Hindlimb muscle (tissue), 1 donor: ENCODE measurements around the gene COA6. TPM values are rescaled to one million over a fixed set of nuclear protein-coding genes. Genes with fewer than 3 reads are reported as not detected.
A peak's percentile ranks its signal among the peaks of the same experiment; 100 is the strongest.
"Not testable (repeated sequence)": the region's sequence is repeated elsewhere in the genome, so short reads cannot be mapped to it uniquely, and the experiment has no call there.

Experiments
- DNase-seq: peaks from one replicate; pipeline ENCODE4 v3.0.0-alpha.2; 2013
- polyA plus RNA-seq: library from polyadenylated mRNA; unstranded; fragments of 120-200 nt; gene quantifications from one replicate; pipeline ENCODE4 v1.2.1, GENCODE V29; 2013; ENCODE audit not compliant: insufficient read length

COA6 gene
- polyA plus RNA-seq, 1 donor: 25.7 TPM

GRCh38 chr1:234369784-234370183 is 3.5 kb upstream of the COA6 start:
- DNase-seq: no peak

- no peak for DNase-seq
These were observed 1.8 kb upstream of the COA6 start for GRCh38 chr1:234371414-234371813.

DNA sequence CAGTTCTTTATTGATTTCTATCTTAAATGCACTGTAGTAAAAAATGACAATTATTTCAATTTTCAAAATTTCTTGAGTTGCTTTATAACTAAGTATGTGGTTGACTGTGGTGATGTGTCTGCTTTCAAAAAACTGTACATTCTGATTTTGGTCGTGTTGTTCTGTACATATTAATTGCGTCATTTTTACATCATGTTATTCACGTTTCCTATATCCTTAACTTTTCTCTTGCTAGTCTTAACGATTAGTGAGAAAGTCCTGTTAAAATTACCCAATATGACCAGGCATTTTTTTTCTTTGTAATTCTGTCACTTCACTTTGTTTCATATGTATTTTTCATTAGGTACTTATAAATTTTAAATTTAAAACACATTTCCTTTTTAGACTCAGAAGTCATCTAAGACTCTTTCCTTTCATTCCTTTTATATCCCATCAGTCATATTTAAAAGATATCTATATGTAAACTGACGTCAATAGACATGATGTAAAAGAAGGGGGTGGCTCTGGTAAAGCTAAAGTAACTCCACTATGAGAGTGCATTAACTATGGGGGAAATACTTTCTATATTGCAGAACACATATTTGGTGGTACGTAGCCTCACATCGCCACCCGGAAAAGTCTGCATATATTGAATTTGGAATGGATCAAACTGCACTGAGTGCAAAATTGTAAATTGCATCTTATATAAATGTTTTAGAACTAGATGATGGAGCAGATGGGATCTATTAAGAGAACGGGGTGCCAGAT is 1.1 kb upstream of the COA6 start:
- DNase-seq: peak; percentile 11

DNA sequence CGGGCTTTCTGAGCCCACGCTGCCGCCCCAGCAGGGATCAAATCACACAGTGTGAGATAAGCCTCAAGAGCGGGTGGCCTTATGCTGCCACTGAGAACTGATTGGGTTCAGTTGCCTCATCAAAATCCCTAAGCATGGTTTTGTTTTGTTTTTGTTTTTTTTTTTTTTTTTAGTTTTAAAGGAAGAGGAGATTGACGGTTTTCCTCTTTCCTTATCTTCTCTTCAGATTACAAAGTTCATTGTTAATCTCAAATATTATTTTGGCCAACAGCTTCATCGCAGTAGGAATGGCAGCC is 651 bp downstream of the COA6 start:
- no peak for DNase-seq

GRCh38 chr1:234375672-234376071 is 2.4 kb downstream of the COA6 start:
- no peak for DNase-seq

DNA sequence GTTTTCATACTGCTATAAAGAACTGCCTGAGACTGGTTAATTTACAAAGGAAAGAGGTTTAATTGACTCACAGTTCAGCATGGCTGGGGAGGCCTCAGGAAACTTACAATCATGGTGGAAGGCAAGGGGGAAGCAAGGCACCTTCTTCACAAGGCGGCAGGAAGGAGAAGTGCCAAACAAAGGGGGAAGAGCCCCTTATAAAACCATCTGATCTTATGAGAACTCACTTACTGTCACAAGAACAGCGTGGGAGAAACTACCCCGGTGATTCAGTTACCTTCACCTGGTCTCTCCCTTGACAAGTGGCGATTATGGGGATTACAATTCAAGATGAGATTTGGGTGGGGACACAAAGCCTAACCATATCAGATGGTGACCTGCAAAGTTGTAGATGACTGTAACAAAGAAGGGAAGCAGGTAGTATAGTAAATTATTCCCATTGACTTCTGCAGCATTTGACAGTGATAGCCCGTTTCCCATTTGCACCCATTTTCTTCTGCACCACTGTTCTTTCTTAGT is 6.4 kb downstream of the COA6 start:
- not testable (repeated sequence) for DNase-seq

DNA sequence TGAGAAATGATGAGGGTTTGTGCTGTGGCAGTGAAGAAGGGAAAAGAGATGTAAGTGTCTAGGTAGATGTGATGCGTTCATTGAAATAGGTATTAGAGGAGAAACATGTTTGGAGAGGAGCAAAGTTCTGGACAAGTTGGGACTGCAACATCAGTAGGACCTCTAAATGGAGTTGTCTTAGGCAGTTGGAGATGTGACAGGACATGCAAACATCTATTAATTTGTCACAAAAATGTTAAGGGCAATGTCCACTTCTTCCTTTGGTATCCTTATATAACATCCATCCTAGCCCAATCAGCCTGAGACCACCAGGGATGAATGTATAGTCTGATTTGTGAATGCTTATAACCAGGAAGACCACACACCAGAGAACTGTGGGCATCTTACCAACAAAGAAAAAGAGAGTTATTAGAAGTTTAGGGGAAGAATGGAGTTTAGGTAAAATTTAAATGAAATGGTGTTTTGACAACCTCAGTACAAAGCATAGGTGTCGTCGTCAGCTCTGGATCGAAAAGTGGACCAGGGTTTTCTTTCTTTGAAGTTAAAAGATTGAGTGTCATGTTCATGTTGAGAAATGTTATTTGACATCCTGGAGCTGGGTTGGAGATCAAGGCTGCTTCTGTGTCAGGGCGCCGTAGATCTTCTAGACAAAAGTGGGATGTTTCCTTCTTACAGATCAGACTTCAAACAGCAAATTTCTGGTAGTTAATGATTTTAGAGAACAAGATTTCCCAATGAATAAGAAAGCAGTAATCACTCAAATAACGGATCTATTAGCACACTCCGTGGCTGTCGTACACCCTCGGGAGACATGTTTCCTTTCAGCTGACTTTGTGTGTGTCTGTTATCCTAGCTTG is 8.7 kb downstream of the COA6 start:
- no peak for DNase-seq

GRCh38 chr1:234386122-234386521 is 12.9 kb downstream of the COA6 start:
- DNase-seq: no peak

DNA sequence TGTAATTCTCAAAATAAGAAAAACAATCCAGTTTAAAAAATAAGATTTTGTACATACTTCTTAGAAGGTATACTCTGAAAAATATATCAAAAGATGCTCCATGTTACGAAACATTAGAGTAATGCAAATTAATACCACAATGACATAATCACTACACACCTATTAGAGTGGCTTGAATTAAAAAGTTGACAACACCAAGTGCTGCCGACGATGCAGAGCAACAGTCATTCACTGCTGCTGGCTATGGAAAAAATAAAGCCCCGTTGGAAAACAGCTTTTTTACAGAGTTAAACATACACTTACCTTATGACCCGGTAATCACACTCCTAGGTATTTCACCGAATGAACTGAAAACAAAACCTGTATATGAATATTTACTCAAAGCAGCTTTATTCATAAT is 14.8 kb downstream of the COA6 start:
- DNase-seq: no peak

GRCh38 chr1:234393190-234393589 is 19.9 kb downstream of the COA6 start:
- no peak for DNase-seq

GRCh38 chr1:234395297-234395696 is 22.0 kb downstream of the COA6 start:
- DNase-seq: no peak

DNA sequence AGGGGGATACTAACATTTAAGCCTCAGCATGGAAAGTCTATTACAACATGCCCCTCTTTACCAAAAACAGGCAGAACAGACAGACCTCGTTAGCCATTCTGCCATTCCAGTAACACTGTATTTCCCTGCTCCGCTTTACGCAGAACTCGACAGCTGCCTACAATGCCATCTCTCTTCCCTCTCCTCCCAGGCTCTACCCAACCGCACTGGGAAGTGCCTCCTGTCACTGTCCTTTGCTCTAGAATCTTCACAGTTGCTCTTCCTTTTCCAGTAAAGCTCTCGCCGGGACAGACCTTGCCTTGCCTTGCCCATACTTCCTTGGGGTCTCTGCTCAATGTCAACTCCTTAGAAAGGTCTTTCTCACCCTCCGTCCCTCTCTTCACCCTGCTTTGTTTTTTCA is 22.8 kb downstream of the COA6 start:
- DNase-seq: no peak

DNA sequence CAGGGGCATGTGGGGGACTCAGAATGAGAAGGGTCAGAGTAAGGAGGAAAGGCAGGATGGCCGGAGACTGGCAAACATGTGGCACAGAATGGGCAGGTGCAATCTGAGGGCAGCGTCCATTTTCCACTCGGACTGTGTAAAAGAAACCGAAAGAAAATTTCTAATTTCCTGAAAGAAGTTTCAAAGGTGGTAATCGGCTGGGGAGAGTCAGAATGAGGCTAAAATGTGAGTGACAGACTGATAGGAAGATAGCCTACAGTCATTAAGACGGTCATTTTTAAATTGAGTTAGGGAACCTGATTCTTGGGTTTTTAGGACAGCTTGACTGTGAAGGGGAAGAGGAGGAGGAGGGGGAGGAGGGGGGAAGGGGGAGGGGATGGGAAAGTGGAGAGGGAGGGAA is 23.6 kb downstream of the COA6 start:
- no peak for DNase-seq

- DNase-seq: no peak
These were observed 24.5 kb downstream of the COA6 start for GRCh38 chr1:234397732-234398131.

- DNase-seq: no peak
These were observed 25.7 kb downstream of the COA6 start for GRCh38 chr1:234398849-234399381.

- DNase-seq: not testable (repeated sequence)
These were observed 26.3 kb downstream of the COA6 start for GRCh38 chr1:234399515-234399914.

GRCh38 chr1:234400773-234401172 is 27.5 kb downstream of the COA6 start:
- no peak for DNase-seq

DNA sequence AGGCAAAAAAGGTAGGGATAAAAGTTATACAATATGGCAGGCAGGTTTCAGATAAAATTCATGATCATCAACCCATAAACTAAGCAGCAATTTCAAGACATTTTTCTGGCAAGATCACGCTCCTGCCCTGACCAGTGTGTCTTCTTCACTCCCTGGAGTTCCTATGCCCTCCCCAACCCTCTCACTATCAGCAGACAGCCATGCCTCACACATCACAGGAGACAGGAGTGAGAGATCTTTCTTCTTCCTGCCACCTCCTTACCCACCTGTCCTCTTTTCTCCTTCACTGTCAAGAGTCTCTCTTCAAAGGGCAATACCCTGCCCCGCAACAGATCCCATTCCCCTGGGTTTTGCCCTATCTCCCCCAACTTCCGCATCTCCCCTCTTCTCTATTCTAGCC is 28.4 kb downstream of the COA6 start:
- DNase-seq: no peak

GRCh38 chr1:234402939-234403338 is 29.7 kb downstream of the COA6 start:
- DNase-seq: no peak

GRCh38 chr1:234405676-234406075 is 32.4 kb downstream of the COA6 start:
- no peak for DNase-seq

DNA sequence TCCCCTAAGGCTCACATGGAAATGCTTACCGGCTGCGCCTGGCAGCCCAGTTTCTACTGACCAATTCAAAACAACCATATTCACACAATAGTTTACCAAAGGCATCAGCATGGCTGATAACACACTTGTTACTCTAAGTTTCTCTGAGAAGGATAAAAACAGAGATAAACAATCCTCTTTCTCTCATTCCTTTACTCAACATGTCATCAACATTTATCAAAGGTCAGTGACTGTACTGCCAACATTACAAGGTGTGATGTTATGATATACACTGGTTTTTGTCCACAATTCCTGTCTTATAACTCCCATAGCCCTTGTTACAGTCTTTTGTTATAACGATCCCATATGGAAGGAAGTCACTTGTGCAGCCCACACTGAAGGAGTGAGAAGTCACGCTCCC is 33.6 kb downstream of the COA6 start:
- DNase-seq: no peak

GRCh38 chr1:234408757-234409156 is 35.5 kb downstream of the COA6 start:
- no peak for DNase-seq

GRCh38 chr1:234409328-234409727 is 36.1 kb downstream of the COA6 start:
- DNase-seq: no peak

- DNase-seq: no peak
These were observed 39.6 kb downstream of the COA6 start for GRCh38 chr1:234412830-234413229.
